ENCODE results near the gene PSMG4.

PSMG4 gene

DNA sequence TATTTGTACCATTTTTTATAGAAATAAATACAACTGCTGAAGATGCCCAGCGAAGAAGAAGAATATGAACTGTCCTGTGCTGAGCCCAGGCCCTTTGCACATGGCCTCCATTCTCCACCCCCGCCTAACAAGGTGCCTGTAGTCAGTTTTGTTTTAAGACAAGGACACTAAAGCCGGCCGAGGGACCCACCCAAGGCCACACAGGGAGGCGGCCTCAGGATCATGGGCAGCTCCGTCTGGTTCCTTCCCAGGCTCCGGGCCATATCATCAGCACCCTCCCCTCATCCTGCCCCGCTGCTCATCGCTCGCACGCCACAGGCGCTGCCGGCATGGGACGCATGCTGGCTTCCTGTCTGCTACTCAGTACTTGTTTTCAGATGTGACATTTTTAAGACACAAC is 21.3 kb downstream of the PSMG4 start:
- no peaks in the 10 kb centered on the region for H3K9me3 ChIP-seq (replicated peaks; ENCODE audit: insufficient read depth, low read length)
- no peak overlapping the region for H3K9ac ChIP-seq (ENCODE audit: low read length)
- no peak for DNase-seq
- no peaks in the 10 kb centered on the region for H3K9me2 ChIP-seq (replicated peaks; ENCODE audit: insufficient read depth, low read length)
- H4K20me1 ChIP-seq (ENCODE audit: insufficient read depth, low read length) = no peaks in the 10 kb centered on the region
- H3K27ac ChIP-seq (ENCODE audit: low read length) = no peak overlapping the region
- no peaks in the 10 kb centered on the region for H3K27me3 ChIP-seq (replicated peaks; ENCODE audit: insufficient read depth, low read length)
- no peaks in the 10 kb centered on the region for H3K36me3 ChIP-seq (replicated peaks; ENCODE audit: insufficient read depth, low read length)
- no peak overlapping the region for H2AFZ ChIP-seq (ENCODE audit: low read length)
- H3K4me1 ChIP-seq (ENCODE audit: low read length) = no peaks in the 10 kb centered on the region; the same call in 1 of the 2 replicates
- no peaks in the 10 kb centered on the region for H3K79me2 ChIP-seq (ENCODE audit: low read length)
- H3K4me2 ChIP-seq (ENCODE audit: low read depth, low read length) = no peak overlapping the region
- TF ChIP-seq EZH2phosphoT487 (IDR thresholded peaks at IDR 0.05; ENCODE audit: low read length) = no peak
- TF ChIP-seq EZH2 (optimal IDR thresholded peaks at IDR 0.05; ENCODE audit: low read depth, low read length) = no peak
- TF ChIP-seq, protein P1, sequence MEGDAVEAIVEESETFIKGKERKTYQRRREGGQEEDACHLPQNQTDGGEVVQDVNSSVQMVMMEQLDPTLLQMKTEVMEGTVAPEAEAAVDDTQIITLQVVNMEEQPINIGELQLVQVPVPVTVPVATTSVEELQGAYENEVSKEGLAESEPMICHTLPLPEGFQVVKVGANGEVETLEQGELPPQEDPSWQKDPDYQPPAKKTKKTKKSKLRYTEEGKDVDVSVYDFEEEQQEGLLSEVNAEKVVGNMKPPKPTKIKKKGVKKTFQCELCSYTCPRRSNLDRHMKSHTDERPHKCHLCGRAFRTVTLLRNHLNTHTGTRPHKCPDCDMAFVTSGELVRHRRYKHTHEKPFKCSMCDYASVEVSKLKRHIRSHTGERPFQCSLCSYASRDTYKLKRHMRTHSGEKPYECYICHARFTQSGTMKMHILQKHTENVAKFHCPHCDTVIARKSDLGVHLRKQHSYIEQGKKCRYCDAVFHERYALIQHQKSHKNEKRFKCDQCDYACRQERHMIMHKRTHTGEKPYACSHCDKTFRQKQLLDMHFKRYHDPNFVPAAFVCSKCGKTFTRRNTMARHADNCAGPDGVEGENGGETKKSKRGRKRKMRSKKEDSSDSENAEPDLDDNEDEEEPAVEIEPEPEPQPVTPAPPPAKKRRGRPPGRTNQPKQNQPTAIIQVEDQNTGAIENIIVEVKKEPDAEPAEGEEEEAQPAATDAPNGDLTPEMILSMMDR (IDR thresholded peaks at IDR 0.05; ENCODE audit: low read length) = no peak
- no peak overlapping the region for H3K4me3 ChIP-seq (ENCODE audit: low read length)
- no peaks in the 10 kb centered on the region; the same call in 1 of the 2 replicates for H3F3A ChIP-seq (ENCODE audit: insufficient read depth, low read length)

DNA sequence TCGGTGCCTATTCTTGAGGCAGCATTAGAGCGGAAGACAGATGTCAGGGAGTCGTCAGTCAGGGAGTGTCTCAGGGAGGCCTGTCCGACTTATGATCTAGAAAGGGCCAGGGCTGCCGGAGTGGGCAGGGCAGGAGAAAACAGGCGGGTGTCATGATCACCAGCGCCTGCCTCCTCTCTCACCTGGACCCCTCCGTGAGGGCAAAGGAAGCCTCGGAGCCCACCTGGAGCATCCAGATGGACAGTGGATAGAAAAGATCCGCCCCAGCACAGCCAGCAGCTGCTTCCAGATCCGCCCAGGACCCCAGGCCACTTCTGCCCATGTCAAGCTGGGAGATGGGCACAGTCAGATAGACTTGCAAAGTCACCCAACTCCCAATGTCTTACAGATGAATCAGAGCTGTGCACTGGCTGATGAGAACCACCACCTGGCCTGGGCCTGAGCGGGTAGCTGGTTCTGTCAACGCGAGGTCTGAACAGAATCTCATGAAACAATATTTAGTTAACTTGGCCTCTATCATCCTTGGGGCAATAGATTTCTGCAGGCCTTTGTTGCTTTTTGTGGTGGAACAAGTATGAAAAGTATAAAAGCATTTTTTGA is 22.2 kb downstream of the PSMG4 start:
- Histone ChIP-seq H3K9me3 (replicated peaks; ENCODE audit: insufficient read depth, low read length) (no peaks in the 10 kb centered on the region), H3K4me1 (ENCODE audit: low read length) (no peaks in the 10 kb centered on the region; the same call in 1 of the 2 replicates), H3K4me2 (ENCODE audit: low read depth, low read length) (no peak overlapping the region), H3F3A (ENCODE audit: insufficient read depth, low read length) (no peaks in the 10 kb centered on the region; the same call in 1 of the 2 replicates), H3K9me2 (replicated peaks; ENCODE audit: insufficient read depth, low read length) (no peaks in the 10 kb centered on the region), H4K20me1 (ENCODE audit: insufficient read depth, low read length) (no peaks in the 10 kb centered on the region), H3K36me3 (replicated peaks; ENCODE audit: insufficient read depth, low read length) (no peaks in the 10 kb centered on the region), H3K27ac (ENCODE audit: low read length) (no peak overlapping the region), H3K9ac (ENCODE audit: low read length) (no peak overlapping the region), H3K4me3 (ENCODE audit: low read length) (no peak overlapping the region), H3K27me3 (replicated peaks; ENCODE audit: insufficient read depth, low read length) (no peaks in the 10 kb centered on the region), H3K79me2 (ENCODE audit: low read length) (no peaks in the 10 kb centered on the region), H2AFZ (ENCODE audit: low read length) (no peak overlapping the region)
- TF ChIP-seq, protein P1 (IDR thresholded peaks at IDR 0.05; ENCODE audit: low read length) = no peak
- TF ChIP-seq EZH2phosphoT487 (IDR thresholded peaks at IDR 0.05; ENCODE audit: low read length) (no peak), EZH2 (optimal IDR thresholded peaks at IDR 0.05; ENCODE audit: low read depth, low read length) (no peak)
- DNase-seq = no peak

DNA sequence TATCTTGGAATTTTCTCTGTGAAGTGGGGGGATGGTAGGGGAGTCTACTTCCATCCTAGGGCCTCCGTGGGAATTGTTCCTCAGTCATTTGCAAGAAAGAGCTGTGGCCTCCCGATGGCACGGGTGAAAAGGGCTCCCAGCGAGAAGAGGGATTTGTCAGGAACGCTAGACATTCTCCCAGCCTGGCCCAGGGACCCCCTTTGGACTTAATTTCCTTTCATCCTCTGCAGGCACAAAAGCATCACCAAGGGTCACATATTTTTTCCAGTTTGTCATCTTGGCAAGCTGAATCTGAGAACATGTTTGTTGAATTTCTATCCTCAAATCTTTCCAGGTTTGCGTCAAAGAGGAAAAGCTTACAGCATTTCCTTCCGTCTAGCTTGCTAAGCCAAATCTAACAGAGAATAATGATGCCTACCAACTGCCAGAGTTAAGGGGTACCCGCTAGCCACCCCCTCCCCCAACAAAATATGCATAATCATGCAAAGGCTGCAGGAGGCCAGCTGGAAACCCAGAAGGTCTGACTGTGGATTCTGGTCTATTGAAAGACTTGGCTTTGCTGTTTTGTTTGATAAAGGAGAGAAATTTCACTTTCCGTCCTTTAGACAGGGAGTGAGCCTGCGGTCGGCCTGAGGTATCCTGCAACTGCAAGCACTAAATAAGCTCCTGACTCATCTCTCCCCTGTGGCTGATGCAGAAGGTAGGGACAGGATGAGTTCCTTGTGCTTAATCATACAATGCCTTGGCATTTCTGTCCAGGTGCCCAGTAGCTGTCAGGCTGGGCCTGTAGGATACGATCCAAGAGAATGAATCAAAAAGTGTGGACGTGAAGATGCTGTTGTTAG is 23.1 kb downstream of the PSMG4 start:
- Histone ChIP-seq H3K9me3 (replicated peaks; ENCODE audit: insufficient read depth, low read length) (no peaks in the 10 kb centered on the region), H3K4me1 (ENCODE audit: low read length) (no peaks in the 10 kb centered on the region; the same call in 1 of the 2 replicates), H3K9me2 (replicated peaks; ENCODE audit: insufficient read depth, low read length) (no peaks in the 10 kb centered on the region), H3K4me2 (ENCODE audit: low read depth, low read length) (no peak overlapping the region), H3K36me3 (replicated peaks; ENCODE audit: insufficient read depth, low read length) (no peaks in the 10 kb centered on the region), H3K9ac (ENCODE audit: low read length) (no peak overlapping the region), H3K27me3 (replicated peaks; ENCODE audit: insufficient read depth, low read length) (no peaks in the 10 kb centered on the region), H3K79me2 (ENCODE audit: low read length) (no peaks in the 10 kb centered on the region), H3K27ac (ENCODE audit: low read length) (no peak overlapping the region), H3F3A (ENCODE audit: insufficient read depth, low read length) (no peaks in the 10 kb centered on the region; the same call in 1 of the 2 replicates), H2AFZ (ENCODE audit: low read length) (no peak overlapping the region), H3K4me3 (ENCODE audit: low read length) (no peak overlapping the region), H4K20me1 (ENCODE audit: insufficient read depth, low read length) (no peaks in the 10 kb centered on the region)
- no peak for TF ChIP-seq EZH2phosphoT487 (IDR thresholded peaks at IDR 0.05; ENCODE audit: low read length)
- TF ChIP-seq, protein P1 (IDR thresholded peaks at IDR 0.05; ENCODE audit: low read length) = no peak
- no peak for DNase-seq

Measured in MM.1S (cell line).